Thoracic aorta (tissue), 2 donors: ENCODE results near the gene GRID2IP. TPM values are rescaled to one million over a fixed set of nuclear protein-coding genes. Genes with fewer than 3 reads are reported as not detected.

Experiments
- ATAC-seq: fragments of 150-250 bp; one replicate; pipeline ENCODE4 v1.8.0; 2017; ENCODE audit warnings: low read depth; ENCODE audit not compliant: insufficient number of reproducible peaks, low FRiP score
- DNase-seq: peaks from one replicate; pipeline ENCODE4 v3.0.0-alpha.2; 2020; ENCODE audit warnings: low spot score
- H3K27ac ChIP-seq, 2 donors: fragments of 200-600 bp; sonication (generic); 1 replicate in 1 of 2; 2 replicates in 1 of 2; pipeline ENCODE4 v1.5.1; 2016; ENCODE audit warnings: mild to moderate bottlenecking in 2 of 2, moderate library complexity in 2 of 2
- H3K27me3 ChIP-seq: fragments of 200-600 bp; sonication (generic); replicated peaks from 2 replicates; pipeline ENCODE4 v1.6.0; 2016; ENCODE audit warnings: mild to moderate bottlenecking; ENCODE audit not compliant: insufficient read depth
- H3K36me3 ChIP-seq: fragments of 200-600 bp; sonication (generic); one replicate; pipeline ENCODE4 v1.5.1; 2016
- H3K4me1 ChIP-seq, 2 donors: fragments of 200-600 bp; sonication (generic); 1 replicate in 1 of 2; 2 replicates in 1 of 2; pipeline versions ENCODE4 v1.5.1 to v1.6.0; 2016; ENCODE audit warnings: low read depth in 2 of 2, mild to moderate bottlenecking in 1 of 2; ENCODE audit not compliant: control insufficient read depth in 1 of 2
- H3K4me3 ChIP-seq: fragments of 200-600 bp; sonication (generic); 2 replicates; pipeline ENCODE4 v1.5.1; 2016; ENCODE audit warnings: mild to moderate bottlenecking
- H3K9me3 ChIP-seq: fragments of 200-600 bp; sonication (generic); 2 replicates; pipeline ENCODE4 v1.5.1; 2016
- total RNA-seq, 2 donors: library from RNA; depleted of rRNA; stranded (reverse); fragments of >200 nt; gene quantifications; one replicate each; pipeline versions ENCODE4 v1.1.0 to v1.2.3, GENCODE V29; 2016
- TF ChIP-seq, protein P1 (sequence below): fragments of 200-600 bp; sonication (generic); IDR thresholded peaks from one replicate; pipeline ENCODE4 v1.5.1; 2019; ENCODE audit warnings: antibody characterized with exemption

Gene GRID2IP
- total RNA-seq, 2 donors from 2014 or later, result 0.14 to 0.35 TPM

DNA sequence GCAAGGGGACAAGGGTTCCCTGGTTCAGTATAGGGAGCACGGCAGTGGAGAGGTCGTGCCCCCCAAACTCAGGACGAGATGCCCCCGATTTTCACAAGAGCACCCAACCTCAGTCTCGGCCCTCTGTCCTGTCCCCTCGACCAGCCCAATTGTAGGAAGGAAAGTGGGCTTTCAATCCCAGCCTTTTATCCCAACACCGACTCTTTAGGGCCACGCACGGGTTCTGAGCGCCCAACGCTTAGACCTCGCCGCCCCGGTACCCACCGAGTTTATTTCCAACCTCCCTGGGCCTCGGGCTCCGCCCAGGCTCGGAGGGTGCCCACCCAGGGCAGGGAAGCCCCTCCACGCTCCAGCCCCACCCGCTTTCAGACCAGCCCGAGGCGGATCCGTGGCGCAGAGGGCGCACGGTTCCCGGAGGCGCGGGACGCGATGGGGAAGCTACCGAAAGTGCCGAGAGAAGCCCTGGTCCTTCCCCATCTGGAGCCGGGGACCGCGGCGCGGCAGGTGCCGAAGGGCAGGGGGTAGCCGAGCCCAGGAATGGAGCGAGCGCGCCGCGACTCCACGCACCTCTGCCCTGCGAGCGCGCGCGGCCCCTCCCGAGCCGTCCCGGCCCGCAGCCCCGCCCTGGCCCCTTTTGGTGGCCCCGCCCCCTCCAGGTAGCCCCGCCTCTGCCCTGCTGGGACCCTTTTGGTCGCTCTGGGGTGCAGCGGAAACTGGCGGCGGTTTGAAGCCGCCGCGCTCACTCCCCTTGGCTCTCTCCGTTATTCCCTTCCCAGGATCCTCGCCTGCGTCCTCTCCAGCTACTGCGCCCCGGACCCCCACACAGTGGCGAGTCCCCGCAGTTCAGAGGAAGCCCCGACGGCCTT, 20.4 kb downstream of the GRID2IP start:
- Histone ChIP-seq H3K36me3 (no peaks in the 10 kb centered on the region), H3K9me3 (no peaks in the 10 kb centered on the region), H3K27ac (no peak overlapping the region), H3K4me1 (no peaks in the 10 kb centered on the region), H3K4me3 (peak overlapping the region; percentile 35), H3K27me3 (no peaks in the 10 kb centered on the region)
- DNase-seq (no peak), ATAC-seq (no peak)
- TF ChIP-seq, protein P1, sequence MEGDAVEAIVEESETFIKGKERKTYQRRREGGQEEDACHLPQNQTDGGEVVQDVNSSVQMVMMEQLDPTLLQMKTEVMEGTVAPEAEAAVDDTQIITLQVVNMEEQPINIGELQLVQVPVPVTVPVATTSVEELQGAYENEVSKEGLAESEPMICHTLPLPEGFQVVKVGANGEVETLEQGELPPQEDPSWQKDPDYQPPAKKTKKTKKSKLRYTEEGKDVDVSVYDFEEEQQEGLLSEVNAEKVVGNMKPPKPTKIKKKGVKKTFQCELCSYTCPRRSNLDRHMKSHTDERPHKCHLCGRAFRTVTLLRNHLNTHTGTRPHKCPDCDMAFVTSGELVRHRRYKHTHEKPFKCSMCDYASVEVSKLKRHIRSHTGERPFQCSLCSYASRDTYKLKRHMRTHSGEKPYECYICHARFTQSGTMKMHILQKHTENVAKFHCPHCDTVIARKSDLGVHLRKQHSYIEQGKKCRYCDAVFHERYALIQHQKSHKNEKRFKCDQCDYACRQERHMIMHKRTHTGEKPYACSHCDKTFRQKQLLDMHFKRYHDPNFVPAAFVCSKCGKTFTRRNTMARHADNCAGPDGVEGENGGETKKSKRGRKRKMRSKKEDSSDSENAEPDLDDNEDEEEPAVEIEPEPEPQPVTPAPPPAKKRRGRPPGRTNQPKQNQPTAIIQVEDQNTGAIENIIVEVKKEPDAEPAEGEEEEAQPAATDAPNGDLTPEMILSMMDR, result no peak

DNA sequence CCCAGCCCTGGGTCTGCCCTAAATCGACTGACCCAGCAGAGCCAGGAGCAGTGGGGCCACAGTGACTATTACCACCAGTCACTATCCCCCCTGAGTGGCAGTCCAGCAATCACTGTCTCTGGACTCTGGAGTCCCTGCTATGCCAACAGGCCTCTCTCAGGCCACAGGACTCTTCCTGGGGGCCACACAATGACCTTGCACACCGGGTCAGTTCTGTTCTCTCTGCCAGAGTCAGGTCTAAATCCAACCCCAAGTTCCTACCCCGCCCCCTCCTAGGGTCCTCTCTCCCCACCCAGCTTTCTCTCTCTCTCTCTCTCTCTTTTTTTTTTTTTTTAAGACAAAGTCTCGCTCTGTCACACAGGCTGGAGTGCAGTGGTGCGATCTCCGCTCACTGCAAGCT, 21.6 kb downstream of the GRID2IP start:
- no peaks in the 10 kb centered on the region for H3K27me3 ChIP-seq

DNA sequence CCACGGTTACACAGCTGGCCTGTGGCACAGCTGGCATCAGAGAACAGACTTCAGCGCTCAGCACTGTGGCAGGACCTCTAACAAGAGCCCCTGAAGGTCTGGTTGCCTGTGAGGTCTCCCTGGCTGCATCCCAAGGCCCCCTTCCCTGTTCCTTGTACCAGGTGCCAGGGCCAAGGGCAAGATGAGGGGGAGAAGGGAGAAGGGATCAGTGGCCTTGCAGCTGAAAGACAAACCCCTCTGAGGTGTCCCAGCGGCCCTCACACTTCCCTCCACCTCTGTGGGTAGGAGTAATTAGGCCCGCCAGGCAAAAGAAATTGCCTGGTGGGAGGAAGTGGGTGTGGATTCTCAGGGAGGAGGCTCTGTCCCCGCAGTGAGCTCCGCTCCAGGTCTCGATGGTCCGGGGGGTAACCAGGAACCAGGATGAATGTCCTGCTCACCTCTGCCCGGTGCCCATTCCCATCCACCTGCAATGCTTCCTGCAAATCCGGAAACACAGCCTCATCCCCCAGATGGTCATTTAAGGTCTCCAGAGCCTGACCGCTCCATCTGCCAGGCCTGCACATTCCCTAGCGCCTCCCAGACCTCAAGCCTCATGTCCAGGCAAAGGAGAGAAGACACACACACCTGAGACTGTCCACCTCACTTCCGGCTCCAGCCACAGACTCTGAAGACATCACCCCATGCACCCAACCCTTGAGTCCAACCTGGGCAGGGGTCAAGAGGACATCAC, 22.7 kb downstream of the GRID2IP start:
- no peak for ATAC-seq
- DNase-seq, result no peak
- no peak overlapping the region for H3K27ac ChIP-seq
- no peaks in the 10 kb centered on the region for H3K27me3 ChIP-seq
- TF ChIP-seq, protein P1, result no peak
- no peaks in the 10 kb centered on the region for H3K9me3 ChIP-seq
- no peak overlapping the region for H3K4me3 ChIP-seq
- no peaks in the 10 kb centered on the region for H3K36me3 ChIP-seq
- H3K4me1 ChIP-seq, result no peaks in the 10 kb centered on the region

More for the DNA sequence above, 21.6 kb downstream of the GRID2IP start:
- Histone ChIP-seq H3K4me3 (no peak overlapping the region), H3K27ac (no peak overlapping the region), H3K4me1 (no peaks in the 10 kb centered on the region), H3K9me3 (no peaks in the 10 kb centered on the region), H3K36me3 (no peaks in the 10 kb centered on the region)
- DNase-seq, result no peak
- TF ChIP-seq, protein P1, result no peak
- no peak for ATAC-seq

DNA sequence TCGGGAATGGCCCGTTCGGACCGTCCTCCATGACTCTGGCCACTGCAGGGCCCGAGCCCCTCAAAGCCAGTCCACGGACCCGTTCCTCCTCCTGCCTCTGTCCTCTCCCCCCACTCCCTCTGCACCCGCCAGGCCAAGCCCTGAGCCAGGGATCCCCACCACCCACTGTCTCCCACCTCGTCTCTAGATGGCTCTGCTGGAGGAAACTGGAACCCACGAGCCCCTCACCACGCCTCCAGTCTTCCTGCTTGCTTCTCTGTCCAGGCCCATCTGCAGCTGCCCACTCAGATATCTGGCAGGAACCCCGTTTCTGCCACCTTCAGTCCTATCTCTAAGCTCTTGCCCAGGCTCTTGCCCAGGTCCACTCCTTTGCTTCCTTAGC, 24.3 kb downstream of the GRID2IP start:
- Histone ChIP-seq H3K4me1 (no peaks in the 10 kb centered on the region), H3K36me3 (no peaks in the 10 kb centered on the region), H3K27me3 (no peaks in the 10 kb centered on the region), H3K9me3 (no peaks in the 10 kb centered on the region), H3K4me3 (peak overlapping the region; percentile 64), H3K27ac (no peak overlapping the region)
- DNase-seq (no peak), ATAC-seq (no peak)
- TF ChIP-seq, protein P1, result no peak
